Measurements from ENCODE around the gene C1orf159.

GRCh38 chr1:1091344-1092148 is 24.3 kb downstream of the C1orf159 start:
- TF ChIP-seq CTCF (IDR thresholded peaks at IDR 0.05) = no peak
- no peak for TF ChIP-seq POLR2A (IDR thresholded peaks at IDR 0.05)
